Activated CD4-positive, alpha-beta T cell treated with anti-CD3 and anti-CD28 coated beads for 24 hours (primary cell): ENCODE data around the gene HOXC9.

Experiments used
- DNase-seq, 2 donors: peaks; one replicate each; pipeline ENCODE4 v3.0.0-alpha.2; 2020; ENCODE audit warnings: low read depth in 2 of 2

The HOXC9 gene

GRCh38 chr12:54000116-54001114 is at the start of gene HOXC9:
TSS of gene HOXC9 (plus strand) at chr12:54000161. CDS start at chr12:54000189, 28 bp downstream.
- no peak for DNase-seq

- no peak for DNase-seq
These were observed 49.6 kb upstream of the HOXC9 start for GRCh38 chr12:53950437-53950773.

- DNase-seq = no peak
These were observed 49.0 kb upstream of the HOXC9 start for GRCh38 chr12:53950789-53951576.

GRCh38 chr12:53951577-53952334 is 48.2 kb upstream of the HOXC9 start:
- no peak for DNase-seq

GRCh38 chr12:53952335-53952694 is 47.6 kb upstream of the HOXC9 start:
- no peak for DNase-seq

GRCh38 chr12:53952871-53953734 is 46.9 kb upstream of the HOXC9 start:
- DNase-seq = no peak

GRCh38 chr12:53953831-53954693 is 45.9 kb upstream of the HOXC9 start:
- DNase-seq = no peak

GRCh38 chr12:53954694-53955035 is 45.3 kb upstream of the HOXC9 start, which contains the start of gene HOXC12:
TSS of gene HOXC12 (plus strand) at chr12:53954903. CDS start at chr12:53954930, 27 bp downstream.
- DNase-seq = no peak

- no peak for DNase-seq
These were observed 44.8 kb upstream of the HOXC9 start for GRCh38 chr12:53955036-53955775.

- DNase-seq = no peak
These were observed 44.1 kb upstream of the HOXC9 start for GRCh38 chr12:53955776-53956250.

- no peak for DNase-seq
These were observed 43.6 kb upstream of the HOXC9 start for GRCh38 chr12:53956251-53956887.

GRCh38 chr12:53956914-53957536 is 42.9 kb upstream of the HOXC9 start:
- DNase-seq = no peak

- no peak for DNase-seq
These were observed 41.8 kb upstream of the HOXC9 start for GRCh38 chr12:53958128-53958527.

- DNase-seq = no peak
These were observed 40.6 kb upstream of the HOXC9 start for GRCh38 chr12:53959314-53959713.

GRCh38 chr12:53960187-53961024 is 39.6 kb upstream of the HOXC9 start:
- no peak for DNase-seq

- no peak for DNase-seq
These were observed 38.8 kb upstream of the HOXC9 start for GRCh38 chr12:53961025-53961761.

GRCh38 chr12:53963005-53963404 is 37.0 kb upstream of the HOXC9 start:
- DNase-seq = no peak
